A172 (cell line): ENCODE data around the gene DOK3. TPM values are rescaled to one million over a fixed set of nuclear protein-coding genes. Genes with fewer than 3 reads are reported as not detected.

ENCODE experiments used
- DNase-seq: peaks from one replicate; pipeline ENCODE4 v3.0.0-alpha.2; 2015; ENCODE audit warnings: low spot score
- total RNA-seq: library from RNA; depleted of rRNA; stranded (reverse); fragments of >200 nt; shearing (Covaris generic); gene quantifications from 2 replicates; pipeline ENCODE4 v1.2.3, GENCODE V29; 2014; rRNA removed

The DOK3 gene, protein sequence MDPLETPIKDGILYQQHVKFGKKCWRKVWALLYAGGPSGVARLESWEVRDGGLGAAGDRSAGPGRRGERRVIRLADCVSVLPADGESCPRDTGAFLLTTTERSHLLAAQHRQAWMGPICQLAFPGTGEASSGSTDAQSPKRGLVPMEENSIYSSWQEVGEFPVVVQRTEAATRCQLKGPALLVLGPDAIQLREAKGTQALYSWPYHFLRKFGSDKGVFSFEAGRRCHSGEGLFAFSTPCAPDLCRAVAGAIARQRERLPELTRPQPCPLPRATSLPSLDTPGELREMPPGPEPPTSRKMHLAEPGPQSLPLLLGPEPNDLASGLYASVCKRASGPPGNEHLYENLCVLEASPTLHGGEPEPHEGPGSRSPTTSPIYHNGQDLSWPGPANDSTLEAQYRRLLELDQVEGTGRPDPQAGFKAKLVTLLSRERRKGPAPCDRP
- total RNA-seq, result 0.19 and 1.7 TPM in 2 replicates

DNA sequence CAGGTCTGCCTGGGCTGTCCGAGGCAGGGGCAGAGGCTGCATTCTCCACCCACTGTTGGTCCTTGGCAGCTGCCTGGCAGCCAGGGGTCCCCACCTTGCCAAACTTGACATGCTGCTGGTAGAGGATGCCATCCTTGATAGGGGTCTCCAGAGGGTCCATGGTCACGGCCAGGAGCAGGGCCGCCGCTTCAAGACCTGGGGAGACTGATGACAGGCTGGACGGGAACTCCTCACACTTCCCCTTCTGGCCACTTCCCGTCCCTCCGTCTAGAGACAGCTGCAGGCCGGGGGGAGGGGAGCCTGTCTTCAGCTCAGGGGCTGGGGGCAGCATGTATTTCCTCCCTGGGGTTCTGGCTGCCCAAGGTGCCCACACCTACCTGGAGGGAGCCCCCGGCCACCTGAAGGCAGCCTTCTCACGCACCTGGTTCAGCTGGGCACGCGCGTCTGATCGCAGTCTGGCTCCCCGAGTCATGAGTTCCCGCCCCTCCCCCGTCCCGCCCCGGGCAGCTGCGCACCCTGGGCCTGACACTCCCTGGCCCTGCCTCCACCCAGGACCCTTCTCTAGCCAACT is at the start of gene DOK3:
DOK3 (minus strand) TSS at position 446 of the 571 bp plus-strand sequence; CDS start at position 160, 286 bp downstream.
- DNase-seq, result no peak

DNA sequence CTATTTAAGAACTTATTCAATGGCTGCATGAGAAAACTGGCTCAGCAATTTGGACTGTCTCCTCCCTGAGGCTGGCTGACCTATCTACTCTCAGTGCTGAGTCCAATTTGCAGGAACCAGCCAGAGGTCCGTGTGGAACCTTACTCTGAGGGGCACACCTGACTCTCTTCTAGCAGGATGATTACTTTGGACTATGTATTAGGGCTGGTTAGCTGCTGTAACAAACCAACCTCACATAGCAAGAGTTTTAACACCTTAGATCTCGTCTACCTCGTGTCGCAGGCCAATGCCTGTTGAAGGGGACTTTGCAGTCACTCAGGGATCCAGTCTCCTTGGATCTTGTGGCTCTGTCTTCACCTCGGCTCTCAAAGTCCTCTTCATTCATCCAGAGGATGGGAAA is 48.2 kb upstream of the DOK3 start:
- DNase-seq, result no peak

DNA sequence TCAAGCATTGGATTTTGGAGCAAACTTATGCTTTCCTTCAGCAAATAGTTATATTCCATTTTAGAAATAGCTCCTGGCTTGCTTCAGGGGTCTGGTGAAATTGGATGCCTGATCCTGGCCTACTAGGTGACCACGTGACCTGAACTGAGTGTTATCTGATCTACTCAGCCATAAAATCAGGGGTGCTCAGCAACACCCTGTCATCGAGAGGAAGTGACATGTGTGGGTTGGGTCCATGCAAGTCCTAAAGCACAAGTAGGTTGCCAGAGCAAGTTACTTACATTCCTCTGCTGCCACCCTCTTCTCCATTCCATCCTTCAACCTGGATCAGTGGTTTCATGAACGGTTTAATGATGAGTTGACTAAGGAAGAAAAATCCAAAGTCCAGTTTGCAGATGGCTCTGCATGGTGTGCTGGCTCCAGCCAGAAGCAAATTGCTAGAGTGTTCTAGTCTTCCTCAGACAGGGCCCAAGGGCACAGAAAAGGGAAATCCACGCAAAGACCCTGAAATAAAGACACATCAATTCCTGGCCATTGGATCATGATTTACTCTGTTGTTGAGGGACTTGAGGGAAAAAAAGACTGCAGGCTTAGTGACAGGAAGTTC is 47.5 kb upstream of the DOK3 start:
- DNase-seq, result peak; percentile 52

DNA sequence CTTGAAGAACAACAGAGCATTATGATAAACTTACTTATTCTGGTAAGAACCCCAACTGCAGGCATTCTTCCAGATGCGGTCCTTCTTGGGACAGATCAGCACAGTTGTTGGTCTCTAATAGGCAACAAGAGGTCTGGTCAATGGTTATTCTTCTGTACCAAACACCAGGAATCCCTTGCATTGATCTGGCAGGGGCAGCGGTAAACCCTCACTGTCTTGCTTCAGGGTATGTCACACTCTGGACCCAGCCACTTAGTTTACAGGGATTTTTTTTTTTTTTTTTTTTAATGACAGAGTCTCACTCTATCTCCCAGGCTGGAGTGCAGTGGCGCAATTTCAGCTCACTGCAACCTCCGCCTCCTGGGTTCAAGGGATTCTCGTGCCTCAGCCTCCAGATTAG is 46.0 kb upstream of the DOK3 start:
- DNase-seq, result no peak

DNA sequence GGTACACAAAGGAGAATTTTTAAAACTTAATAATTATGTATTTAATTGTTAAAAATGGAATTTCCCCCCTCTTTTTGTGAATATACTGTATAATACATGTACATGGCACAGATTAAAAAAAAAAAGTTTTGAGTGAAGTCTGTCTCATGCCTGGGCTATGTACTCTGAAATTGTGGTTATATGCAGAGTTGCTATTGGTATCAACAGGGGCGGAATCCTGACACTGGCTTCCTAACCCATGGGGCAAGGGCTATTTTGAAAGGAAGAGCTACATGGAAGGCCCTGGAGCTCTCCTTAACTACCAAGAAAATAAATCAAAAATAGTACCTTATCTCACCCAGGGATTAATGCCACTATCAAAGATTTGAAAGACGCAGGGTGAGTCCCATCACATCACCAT is 45.6 kb upstream of the DOK3 start:
- DNase-seq, result no peak

DNA sequence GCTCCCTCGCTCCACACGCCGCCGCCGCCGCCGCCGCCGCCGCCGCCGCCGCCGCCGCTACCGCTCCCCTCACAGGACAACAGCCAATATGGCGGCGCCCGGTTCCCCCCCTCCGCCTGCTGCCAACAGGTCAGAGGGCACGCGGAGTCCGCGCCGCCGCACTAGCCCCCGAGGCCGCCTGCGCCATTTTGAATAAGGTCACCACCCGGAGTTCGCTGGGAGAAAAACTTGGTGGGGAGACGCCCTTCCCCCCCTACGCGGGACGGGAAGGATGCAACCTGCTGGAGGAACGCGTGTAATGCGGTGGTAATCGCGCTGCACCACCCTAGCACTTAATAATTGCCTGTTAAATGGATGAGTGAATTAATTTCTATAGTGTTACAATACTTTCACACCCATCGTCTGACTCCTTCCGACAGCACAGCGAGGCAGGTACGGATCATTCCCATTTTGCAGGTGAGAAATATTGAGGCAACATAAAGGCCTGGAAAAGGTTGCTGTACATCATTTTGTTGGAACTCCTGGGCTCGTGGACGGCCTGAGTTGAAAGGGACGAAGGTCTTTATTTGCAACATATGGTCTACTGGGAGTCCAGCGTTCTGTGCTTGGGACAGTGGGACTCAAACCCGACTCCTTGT is 45.0 kb upstream of the DOK3 start, which contains the start of gene FAM193B:
FAM193B (minus strand) TSS at position 90 of the 638 bp plus-strand sequence. CDS start 105 bp downstream, outside the sequence.
- DNase-seq, result peak; percentile 88

DNA sequence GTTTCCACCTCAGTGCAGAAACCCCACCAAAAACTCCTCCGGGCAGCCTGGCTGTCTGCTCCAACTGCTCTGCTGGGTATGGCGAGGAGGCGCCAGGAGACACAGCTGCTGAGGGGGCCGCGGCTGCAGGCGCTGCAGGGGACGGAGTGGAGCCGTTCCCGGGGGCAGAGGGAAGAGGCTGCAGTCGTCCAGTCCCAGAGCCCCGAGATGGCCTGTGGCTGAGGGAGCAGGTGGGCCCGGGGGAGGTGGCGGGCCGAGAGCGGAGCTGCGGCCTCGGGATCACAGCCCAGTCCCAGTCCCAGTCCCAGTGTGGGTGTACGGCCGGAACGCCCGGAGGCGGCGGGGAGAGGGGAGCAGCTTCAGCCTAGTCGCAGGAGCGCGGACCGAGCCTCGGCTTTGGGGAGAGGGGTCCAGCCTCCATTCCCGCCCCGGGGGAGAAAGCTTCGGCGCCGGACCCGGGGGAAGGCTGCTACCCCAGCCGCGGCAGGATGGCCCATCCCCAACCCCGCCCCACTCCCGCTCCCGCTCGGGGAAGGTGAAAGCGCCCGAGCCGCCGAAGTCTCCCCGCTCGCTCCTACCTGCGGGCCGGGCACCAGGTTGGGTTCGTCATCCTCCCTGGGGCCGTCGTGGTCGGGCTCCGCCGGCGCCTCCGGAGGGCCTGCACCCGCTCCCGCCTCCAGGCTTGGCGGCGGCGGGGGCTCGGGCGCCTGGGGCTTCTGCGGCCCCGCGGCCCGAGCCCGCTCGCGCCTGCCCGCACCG is 44.2 kb upstream of the DOK3 start:
- DNase-seq, result no peak

DNA sequence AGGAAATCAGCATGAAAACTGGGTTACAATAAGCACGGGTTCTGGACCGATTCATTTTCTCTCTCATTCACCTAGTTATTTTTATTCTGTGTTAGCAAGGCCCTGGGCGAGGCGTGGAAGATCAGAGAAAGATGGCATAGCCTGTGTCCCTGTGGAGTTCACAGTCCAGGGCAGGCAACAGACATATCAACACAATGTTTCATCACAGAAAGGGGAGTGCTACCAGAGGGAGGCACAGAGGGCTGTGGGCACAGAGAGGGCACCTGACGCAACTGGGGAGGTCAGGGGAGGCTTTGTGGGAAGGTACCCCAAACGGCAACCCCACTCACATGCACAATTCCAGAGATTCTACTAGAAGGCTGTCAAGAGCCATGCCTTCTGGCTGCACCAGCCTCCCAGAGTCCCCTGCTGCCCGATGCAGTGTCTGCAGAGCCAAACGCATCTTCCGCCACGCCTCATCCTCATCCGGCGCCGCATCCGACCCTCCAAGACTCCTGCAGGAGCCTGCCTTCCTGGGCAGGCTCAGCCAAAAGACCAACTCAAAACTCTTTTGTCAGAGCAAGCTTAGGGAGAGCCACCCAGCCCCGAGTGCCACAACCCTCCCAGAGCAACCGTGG is 43.3 kb upstream of the DOK3 start:
- no peak for DNase-seq

DNA sequence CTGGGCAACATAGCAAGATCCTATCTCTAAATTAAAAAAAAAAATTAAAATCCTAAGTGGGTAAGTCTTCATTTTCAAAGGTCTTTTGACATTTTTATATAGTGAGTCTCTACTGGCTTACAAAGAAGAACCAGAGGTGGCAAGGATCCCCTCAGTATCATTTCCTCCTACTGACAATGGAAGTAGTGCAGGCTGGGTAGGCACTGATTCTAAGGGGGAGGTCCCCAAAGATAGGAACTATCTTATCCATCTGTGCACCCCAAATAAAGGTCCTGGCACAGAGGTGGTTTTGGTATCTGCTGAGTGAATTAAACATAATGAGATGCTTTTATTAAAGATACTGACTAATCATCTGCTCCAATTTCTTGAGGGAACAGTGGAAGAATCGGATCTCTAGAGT is 40.5 kb upstream of the DOK3 start:
- DNase-seq, result no peak

DNA sequence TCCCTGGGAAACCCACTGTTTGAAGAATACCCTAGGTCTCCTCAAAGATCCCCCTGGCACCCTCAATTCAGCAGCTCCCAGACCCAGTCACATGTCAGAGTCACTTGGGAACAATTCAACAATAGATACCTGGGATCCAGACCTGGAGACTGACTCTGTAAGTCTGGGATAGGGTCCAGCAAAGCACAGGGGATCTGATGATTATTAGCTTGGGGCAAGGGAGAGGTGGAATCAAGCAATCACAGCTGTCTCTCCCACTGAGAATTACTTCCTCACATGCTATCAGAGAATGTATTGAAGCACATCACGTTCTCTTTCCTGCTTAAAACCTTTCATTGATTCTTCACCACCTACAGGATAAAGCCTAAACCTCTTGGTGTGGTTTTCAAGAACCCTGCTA is 38.9 kb upstream of the DOK3 start:
- DNase-seq, result no peak

DNA sequence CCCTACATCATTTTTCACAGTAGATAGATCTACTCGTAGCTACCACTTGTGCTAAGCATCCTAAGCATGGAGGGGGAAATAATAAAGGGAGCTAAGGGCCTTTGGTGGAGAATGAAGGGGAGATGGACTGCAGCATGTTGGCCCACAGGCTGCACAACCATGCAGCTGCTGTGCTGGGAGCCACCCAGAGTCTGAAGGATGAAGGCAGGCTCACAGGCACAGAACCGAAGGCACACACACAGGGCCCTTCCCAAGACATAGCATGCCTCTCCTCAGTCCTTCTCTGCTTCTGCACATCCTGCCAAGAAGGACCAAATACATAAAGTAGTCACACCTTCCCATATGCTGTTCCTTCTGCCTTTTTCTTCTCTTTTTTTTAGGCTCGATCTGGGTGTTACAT is 38.1 kb upstream of the DOK3 start:
- no peak for DNase-seq

DNA sequence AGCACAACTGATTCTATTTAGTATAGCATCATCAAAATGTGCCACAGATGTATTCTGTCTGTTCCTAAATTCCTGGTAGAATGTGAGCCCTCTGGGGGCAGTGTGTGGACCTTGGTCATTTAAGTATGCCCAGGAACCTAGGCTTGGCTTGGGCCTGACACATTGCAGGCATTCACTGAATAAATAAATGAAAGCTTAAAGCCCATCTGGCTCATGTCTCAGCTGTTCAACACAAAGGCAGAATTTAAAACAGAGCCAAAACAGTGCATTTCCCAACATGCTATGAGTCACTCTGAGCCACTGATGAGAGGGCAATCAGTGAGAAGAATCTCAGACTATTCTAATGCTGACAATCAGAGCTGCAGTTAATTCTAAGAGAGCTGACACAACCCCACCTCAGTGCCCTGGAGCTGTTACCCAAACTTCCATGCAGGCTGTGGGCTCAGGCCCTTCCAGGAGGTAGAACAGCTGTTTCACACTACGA is 36.7 kb upstream of the DOK3 start:
- DNase-seq, result peak; percentile 94

DNA sequence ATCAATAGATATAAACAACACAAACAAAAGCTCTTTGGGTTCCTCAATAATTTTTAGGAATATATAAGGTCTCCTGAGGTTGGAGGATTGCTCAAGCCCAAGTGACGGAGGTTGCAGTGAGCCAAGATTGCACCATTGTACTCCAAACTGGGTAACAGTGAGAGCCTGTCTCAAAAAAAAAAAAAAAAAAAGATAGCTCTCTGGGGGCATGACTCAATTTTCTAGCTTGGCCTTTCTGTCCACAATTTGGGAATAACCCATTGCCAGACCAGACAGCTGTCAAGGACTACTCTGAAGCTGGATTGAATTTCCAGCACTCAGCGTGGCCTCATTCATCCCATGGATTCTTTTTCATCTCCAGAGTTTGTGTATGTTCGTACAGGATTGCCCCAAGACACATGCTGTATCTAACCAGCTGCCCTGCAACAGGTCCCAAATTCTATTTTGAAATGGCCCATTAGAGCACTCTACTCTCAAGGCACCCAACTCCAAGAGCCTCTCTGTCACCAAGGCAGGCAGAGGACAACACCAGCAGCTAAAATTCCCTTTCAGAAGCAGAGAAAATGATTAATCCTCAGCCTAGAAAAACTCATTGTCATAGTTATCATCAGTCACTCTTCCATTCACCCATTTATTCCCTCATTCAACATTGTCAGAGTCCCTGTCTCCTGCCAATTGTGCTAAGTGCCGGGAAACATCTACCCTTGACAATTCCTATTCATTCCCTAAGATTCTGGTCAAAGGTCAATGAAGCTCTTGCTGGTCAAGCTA is 36.0 kb upstream of the DOK3 start:
- no peak for DNase-seq

DNA sequence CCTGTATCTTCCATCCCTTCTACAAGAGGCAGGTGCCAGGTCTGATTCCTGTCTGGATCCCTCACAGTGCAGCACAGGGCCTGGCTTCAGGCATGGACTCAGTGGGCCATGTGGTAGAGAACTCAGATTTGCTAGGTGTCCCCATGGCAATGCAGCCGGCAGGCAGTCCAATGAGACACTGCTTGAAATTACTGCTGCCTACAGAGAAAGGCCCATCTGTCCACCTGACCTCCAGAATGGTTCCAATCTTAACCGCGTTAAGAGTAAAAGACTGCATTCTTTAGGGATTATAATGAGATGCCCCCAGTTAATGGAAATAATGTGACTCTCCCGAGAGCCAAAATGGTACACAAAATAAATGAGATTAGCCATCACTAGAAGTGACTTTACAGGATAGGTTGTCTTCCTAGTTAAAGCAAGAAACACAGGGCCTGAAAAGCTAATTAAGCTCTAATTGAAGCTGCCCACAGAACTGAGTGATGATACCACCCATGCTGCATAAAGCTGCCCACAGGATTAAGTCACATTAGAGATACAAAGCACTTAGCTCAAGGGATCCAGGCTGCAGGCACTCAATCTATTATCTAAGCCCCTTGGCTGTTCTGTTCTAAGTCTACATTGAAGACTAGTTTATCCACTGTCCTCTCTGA is 33.3 kb upstream of the DOK3 start:
- DNase-seq, result no peak

DNA sequence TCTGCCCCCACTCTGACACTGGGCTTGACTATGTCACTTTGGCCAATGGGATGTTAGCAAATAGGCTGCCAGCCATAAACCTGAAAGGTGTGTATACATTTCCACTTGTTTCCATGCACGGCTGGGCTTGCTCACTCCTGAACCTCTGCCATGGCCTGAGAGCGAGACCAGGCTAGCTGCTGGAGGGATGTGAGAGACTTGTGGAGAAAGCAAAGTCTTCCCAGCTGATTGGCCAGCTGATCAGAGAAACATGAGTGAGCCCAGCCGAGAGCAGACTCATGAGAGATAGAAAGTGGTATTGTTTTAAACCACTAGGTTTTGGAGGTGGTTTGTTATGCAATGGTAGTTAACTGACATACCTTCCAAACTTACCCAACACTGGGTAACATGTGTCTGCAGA is 30.8 kb upstream of the DOK3 start:
- no peak for DNase-seq

DNA sequence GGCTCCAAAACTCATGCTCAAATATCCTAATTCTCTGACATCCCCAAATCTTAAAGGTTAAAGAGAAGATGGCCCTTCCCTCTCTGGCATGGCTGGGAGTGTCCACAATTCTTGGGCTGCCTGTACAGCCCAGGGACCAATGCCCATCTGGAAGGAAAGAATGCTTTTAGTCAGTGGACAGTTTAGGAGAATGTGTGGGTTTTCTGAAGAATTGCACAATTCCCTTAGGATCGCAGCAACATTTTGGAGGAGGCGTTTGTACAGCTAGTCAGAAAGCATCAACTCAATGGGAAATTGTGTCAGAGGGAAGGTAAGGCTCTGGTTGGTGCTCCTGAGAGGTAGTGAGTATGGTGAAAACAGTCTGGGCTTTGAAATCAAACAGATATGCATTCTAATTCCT is 29.8 kb upstream of the DOK3 start:
- DNase-seq, result no peak

DNA sequence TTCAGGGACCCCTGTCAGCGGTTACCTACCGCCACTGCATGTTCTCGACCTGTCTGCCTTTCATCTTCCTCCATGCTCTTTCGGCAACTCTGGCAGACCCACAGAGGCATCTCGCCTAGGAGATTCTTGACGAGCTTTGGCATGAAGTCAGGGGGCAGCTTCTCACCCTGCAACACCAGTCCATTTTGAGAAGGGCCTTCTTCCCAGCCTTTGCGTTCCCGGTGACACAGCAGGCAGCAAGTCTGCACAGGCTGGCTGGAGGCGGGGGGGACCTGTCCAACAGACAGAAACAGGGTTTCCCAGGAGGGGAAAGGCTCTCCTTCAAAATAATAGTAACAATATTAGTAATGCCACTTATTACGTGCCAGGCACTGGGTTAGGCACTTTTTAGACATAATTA is 29.2 kb upstream of the DOK3 start:
- DNase-seq, result no peak

DNA sequence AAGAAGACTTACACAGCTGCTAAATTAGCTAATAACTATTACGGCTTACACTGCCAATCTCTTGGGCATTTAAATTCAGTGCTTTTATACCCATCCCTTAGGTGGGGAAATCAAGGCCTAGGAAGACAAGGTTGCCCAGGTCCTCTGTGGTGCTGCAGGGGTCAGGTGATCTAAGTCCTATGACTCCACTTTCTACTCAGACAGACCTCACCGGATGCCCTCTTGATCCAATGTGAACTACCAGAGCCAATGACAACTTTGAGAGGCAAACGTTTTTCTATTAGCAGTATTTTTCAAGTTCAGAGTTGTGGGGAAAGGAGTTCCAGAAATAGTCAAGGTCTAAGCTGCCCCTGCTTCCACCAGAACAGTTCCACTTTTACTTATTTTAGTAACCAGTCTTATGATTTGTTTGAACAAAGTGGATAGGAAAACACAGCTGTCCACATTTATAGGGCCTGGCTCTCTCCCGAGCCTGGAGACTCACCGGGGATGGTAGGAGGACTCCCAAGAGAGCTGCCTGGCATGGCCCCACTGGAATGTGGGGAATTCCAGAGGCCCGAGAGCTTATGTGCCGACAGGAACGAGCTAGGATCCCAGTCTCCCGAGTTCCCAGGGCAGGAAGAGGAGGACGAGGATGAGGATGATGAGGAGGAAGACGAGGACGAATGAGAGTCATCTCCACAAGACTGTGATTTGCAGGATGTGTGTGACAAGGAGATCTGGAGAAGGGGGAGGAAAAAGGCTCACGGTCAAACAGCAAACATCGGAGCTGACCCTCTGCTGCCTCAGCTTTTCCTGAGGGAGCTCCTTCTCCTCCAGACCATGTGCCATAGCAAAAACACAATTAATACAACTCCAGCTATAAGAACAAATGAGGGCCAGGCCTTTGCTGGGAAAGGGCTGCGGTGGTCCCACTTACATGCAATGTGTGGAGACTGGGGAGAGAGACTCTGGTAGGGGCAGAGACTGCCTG is 28.0 kb upstream of the DOK3 start:
- DNase-seq, result peak; percentile 94

DNA sequence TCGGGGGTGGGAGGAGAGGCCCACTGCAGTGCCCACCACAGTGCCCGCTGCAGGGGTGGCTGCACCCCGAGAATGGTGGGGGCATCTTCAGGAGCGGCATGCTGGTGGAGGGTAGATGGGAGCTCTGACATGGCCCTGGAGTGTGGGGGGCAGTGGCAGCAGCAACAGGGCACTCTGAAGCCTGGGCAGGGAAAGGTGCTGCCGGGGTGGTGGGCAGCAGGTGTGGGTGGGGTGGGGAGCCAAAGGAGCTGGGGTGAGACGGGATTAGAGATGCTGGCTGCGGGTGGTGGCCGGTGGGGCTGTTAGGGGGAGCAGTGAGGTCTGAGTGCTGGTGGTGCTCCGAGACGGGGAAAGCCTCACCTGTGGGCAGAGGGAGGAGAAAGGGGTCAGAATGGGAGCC is 26.8 kb upstream of the DOK3 start:
- DNase-seq, result no peak
